H1 (cell line): ENCODE measurements around the gene PPP1R3C. TPM values are rescaled to one million over a fixed set of nuclear protein-coding genes. Genes with fewer than 3 reads are reported as not detected.

ENCODE experiments used
- CTCF ChIA-PET: fragments of 300-600 bp; sonication (Branson Sonifier 250); formaldehyde crosslinking; loops from one replicate; lab custom pipeline; 2021; ENCODE audit not compliant: partially characterized antibody; lab: Charles Lee
- POLR2A ChIA-PET: fragments of 300-600 bp; sonication (Branson Sonifier 250); formaldehyde crosslinking; loops from one replicate; lab custom pipeline; 2021; ENCODE audit warnings: inconsistent platforms; ENCODE audit not compliant: partially characterized antibody; lab: Charles Lee
- DNase-seq, 2 experiments: peaks; one replicate each; pipeline versions ENCODE4 v3.0.0 to v3.0.0-alpha.2; 2010 to 2022; ENCODE audit warnings: low spot score in 2 of 2, low read depth in 1 of 2, mixed read lengths in 1 of 2
- FAIRE-seq: peaks from 2 replicates; lab custom pipeline; 2011; peaks lifted over from hg19 to GRCh38; lab: Jason Lieb, UNC
- H2AFZ ChIP-seq: 2 replicates; pipeline ENCODE4 v1.8.1; 2012; ENCODE audit warnings: low read length, inconsistent platforms
- H2AK5ac ChIP-seq: 2 replicates; pipeline ENCODE4 v1.6.1; 2013; ENCODE audit warnings: low read depth, low read length
- H2BK120ac ChIP-seq: replicated peaks from 2 replicates; pipeline ENCODE3; 2013; ENCODE audit warnings: low read depth, low read length, inconsistent platforms
- H2BK12ac ChIP-seq: 2 replicates; pipeline ENCODE4 v1.6.1; 2013; ENCODE audit warnings: low read depth, low read length
- H2BK15ac ChIP-seq: 2 replicates; pipeline ENCODE4 v1.6.1; 2013; ENCODE audit warnings: low read length
- H2BK20ac ChIP-seq: 2 replicates; pipeline ENCODE4 v1.6.1; 2013; ENCODE audit warnings: low read length
- H2BK5ac ChIP-seq: 2 replicates; pipeline ENCODE4 v1.6.1; 2013; ENCODE audit warnings: low read depth, low read length
- H3K14ac ChIP-seq: 2 replicates; pipeline ENCODE4 v1.6.1; 2013; ENCODE audit warnings: inconsistent platforms; ENCODE audit not compliant: insufficient read length
- H3K18ac ChIP-seq: 2 replicates; pipeline ENCODE4 v1.6.1; 2013; ENCODE audit warnings: low read length; ENCODE audit errors: extremely low read depth
- H3K23ac ChIP-seq: 2 replicates; pipeline ENCODE4 v1.6.1; 2013; ENCODE audit warnings: inconsistent platforms; ENCODE audit not compliant: insufficient read length
- H3K23me2 ChIP-seq: 2 replicates; pipeline ENCODE4 v1.6.1; 2013; ENCODE audit warnings: low read depth, low read length
- H3K27ac ChIP-seq: 2 replicates; pipeline ENCODE4 v1.6.1; 2011; ENCODE audit warnings: low read depth, low read length, inconsistent platforms
- H3K27me3 ChIP-seq, 4 experiments: replicated peaks in 1 of 4; 1 replicate in 1 of 4; 2 replicates in 3 of 4; pipeline versions ENCODE4 v1.6.1 to v1.8.1; 2011 to 2013; ENCODE audit warnings: low read length in 3 of 4, mild to moderate bottlenecking in 3 of 4, inconsistent platforms in 2 of 4, mixed read lengths in 2 of 4, moderate library complexity in 1 of 4; ENCODE audit not compliant: control insufficient read depth in 3 of 4, insufficient read depth in 3 of 4; ENCODE audit errors: extremely low read depth in 1 of 4
- H3K36me3 ChIP-seq, 4 experiments: 2 replicates each; pipeline versions ENCODE4 v1.6.1 to v1.8.1; 2011 to 2013; ENCODE audit warnings: mild to moderate bottlenecking in 4 of 4, low read length in 3 of 4, moderate library complexity in 2 of 4, control low read depth in 1 of 4, inconsistent platforms in 1 of 4; ENCODE audit not compliant: insufficient read depth in 4 of 4, control insufficient read depth in 2 of 4
- H3K4ac ChIP-seq: replicated peaks from 2 replicates; pipeline ENCODE3; 2013; ENCODE audit warnings: low read length, low read depth, mixed read lengths, inconsistent platforms; ENCODE audit not compliant: insufficient read length
- H3K4me1 ChIP-seq, 4 experiments: replicated peaks in 1 of 4; 1 replicate in 1 of 4; 2 replicates in 3 of 4; pipeline versions ENCODE4 v1.6.1 to v1.8.1; 2011 to 2013; ENCODE audit warnings: low read length in 3 of 4, inconsistent platforms in 2 of 4, mixed read lengths in 1 of 4; ENCODE audit not compliant: insufficient read depth in 4 of 4, control insufficient read depth in 3 of 4
- H3K4me2 ChIP-seq, 2 experiments: 2 replicates each; pipeline versions ENCODE4 v1.6.1 to v1.8.1; 2011 to 2013; ENCODE audit warnings: low read depth in 2 of 2, low read length in 2 of 2, control low read depth in 1 of 2, inconsistent platforms in 1 of 2, mild to moderate bottlenecking in 1 of 2; ENCODE audit not compliant: insufficient read depth in 1 of 2
- H3K4me3 ChIP-seq, 4 experiments: fragments of 200-600, 300-600 bp in 1 of 4; sonication (generic), shearing (Covaris generic), sonication (Bioruptor Twin) in 1 of 4; 2 replicates each; pipeline versions ENCODE4 v1.5.1 to v1.8.1; 2011 to 2016; ENCODE audit warnings: low read length in 4 of 4, low read depth in 3 of 4, control low read depth in 2 of 4, inconsistent platforms in 2 of 4, mild to moderate bottlenecking in 2 of 4, mixed read lengths in 1 of 4, moderate library complexity in 1 of 4; ENCODE audit not compliant: insufficient read depth in 2 of 4; ENCODE audit errors: extremely low read depth in 1 of 4
- H3K56ac ChIP-seq: replicated peaks from 2 replicates; pipeline ENCODE3; 2013; ENCODE audit warnings: low read depth, mild to moderate bottlenecking, mixed read lengths, low read length, inconsistent platforms; ENCODE audit not compliant: insufficient read length
- H3K79me1 ChIP-seq: 2 replicates; pipeline ENCODE4 v1.6.1; 2013; ENCODE audit warnings: low read depth, low read length, control low read depth
- H3K79me2 ChIP-seq, 2 experiments: 2 replicates each; pipeline versions ENCODE4 v1.6.1 to v1.8.1; 2012 to 2013; ENCODE audit warnings: low read length in 2 of 2, mild to moderate bottlenecking in 2 of 2, inconsistent platforms in 1 of 2; ENCODE audit not compliant: insufficient read depth in 2 of 2, control insufficient read depth in 1 of 2
- H3K9ac ChIP-seq, 4 experiments: replicated peaks in 1 of 4; 1 replicate in 1 of 4; 2 replicates in 3 of 4; pipeline versions ENCODE4 v1.6.1 to v1.8.1; 2011 to 2013; ENCODE audit warnings: low read depth in 3 of 4, low read length in 3 of 4, control low read depth in 2 of 4, mild to moderate bottlenecking in 2 of 4, moderate library complexity in 2 of 4, inconsistent platforms in 1 of 4; ENCODE audit errors: extremely low read depth in 1 of 4
- H3K9me3 ChIP-seq, 2 experiments: 2 replicates each; pipeline versions ENCODE4 v1.6.1 to v1.8.1; 2012 to 2013; ENCODE audit warnings: mild to moderate bottlenecking in 2 of 2, moderate library complexity in 2 of 2, control low read depth in 1 of 2, inconsistent platforms in 1 of 2, low read depth in 1 of 2, low read length in 1 of 2, mixed read lengths in 1 of 2; ENCODE audit not compliant: insufficient read depth in 2 of 2
- H4K20me1 ChIP-seq, 2 experiments: replicated peaks in 1 of 2; 2 replicates each; pipeline versions ENCODE3 to v1.8.1; 2011 to 2013; ENCODE audit warnings: inconsistent platforms in 2 of 2, low read length in 2 of 2, mild to moderate bottlenecking in 1 of 2; ENCODE audit not compliant: insufficient read depth in 2 of 2, control insufficient read depth in 1 of 2
- H4K5ac ChIP-seq: 2 replicates; pipeline ENCODE4 v1.6.1; 2013; ENCODE audit warnings: low read length, low read depth, mixed read lengths, inconsistent platforms; ENCODE audit not compliant: insufficient read length
- H4K8ac ChIP-seq: 2 replicates; pipeline ENCODE4 v1.8.0; 2013; ENCODE audit warnings: mild to moderate bottlenecking, moderate library complexity, low read length, inconsistent platforms; ENCODE audit not compliant: insufficient read depth; ENCODE audit errors: extremely low read depth
- H4K91ac ChIP-seq: replicated peaks from 2 replicates; pipeline ENCODE3; 2013; ENCODE audit warnings: low read length, mixed read lengths, inconsistent platforms; ENCODE audit not compliant: insufficient read length
- CTCF ChIP-seq, 3 experiments: IDR thresholded peaks; 1 replicate in 2 of 3; 2 replicates in 1 of 3; pipeline versions ENCODE4 v1.5.1 to v1.6.1; 2011; ENCODE audit warnings: low read length in 3 of 3, mild to moderate bottlenecking in 3 of 3, inconsistent platforms in 2 of 3, low read depth in 1 of 3, moderate library complexity in 1 of 3; ENCODE audit not compliant: insufficient read depth in 1 of 3; ENCODE audit errors: control extremely low read depth in 1 of 3
- GABPA ChIP-seq: IDR thresholded peaks from 2 replicates; pipeline ENCODE4 v1.6.1; 2011; ENCODE audit warnings: mild to moderate bottlenecking, low read length, moderate library complexity, borderline replicate concordance; ENCODE audit not compliant: insufficient read depth
- JUND ChIP-seq: IDR thresholded peaks from 2 replicates; pipeline ENCODE4 v1.6.1; 2011; ENCODE audit warnings: mild to moderate bottlenecking, improper control_type of control experiment, low read length
- POLR2A ChIP-seq, 2 experiments: IDR thresholded peaks; 1 replicate in 1 of 2; 2 replicates in 1 of 2; pipeline ENCODE4 v1.6.1; 2011; ENCODE audit warnings: low read depth in 2 of 2, low read length in 2 of 2, mild to moderate bottlenecking in 2 of 2; ENCODE audit errors: control extremely low read depth in 1 of 2
- TCF12 ChIP-seq: IDR thresholded peaks from 2 replicates; pipeline ENCODE4 v1.6.1; 2011; ENCODE audit warnings: low read depth, mild to moderate bottlenecking, low read length
- WGBS, 2 experiments: shearing (Covaris generic) in 1 of 2; methylation state at CpG; one replicate each; pipeline versions ENCODE4 v1.1.6 to v1.1.7; 2013 to 2015; ENCODE audit warnings: low lambda C conversion rate in 2 of 2, mixed read lengths in 2 of 2, inconsistent platforms in 1 of 2, low coverage in 1 of 2, missing lambda C conversion rate in 1 of 2; ENCODE audit not compliant: insufficient replicate concordance in 2 of 2, insufficient coverage in 1 of 2, insufficient read length in 1 of 2; ENCODE audit errors: extremely low coverage in 1 of 2, missing lambda C conversion rate in 1 of 2; 5-methylcytosine and 5-hydroxymethylcytosine counted together
- polyA plus RNA-seq, 7 experiments: library from polyadenylated mRNA; depleted of rRNA in 3 of 7; stranded (reverse) in 5 of 7; unstranded in 2 of 7; fragments of >200 nt in 5 of 7; fragments of 200-250 nt in 2 of 7; gene quantifications; 1 replicate in 5 of 7; 2 replicates in 1 of 7; 4 replicates in 1 of 7; pipeline versions ENCODE4 v1.2.1 to v1.2.3, GENCODE V29; 2011 to 2013; ENCODE audit warnings: missing spikeins in 2 of 7, mixed read lengths in 2 of 7
- total RNA-seq: library from RNA; stranded (reverse); fragmentation: NEBNext Ultra II Directional; extraction: Animal tissue kit (Norgen Biotek cat#: 25700); gene quantifications from 2 replicates; pipeline ENCODE4 v1.2.1, GENCODE V29; 2021

PPP1R3C gene
- total and polyA plus RNA-seq, 2 of the 8 experiments (the other 6 are each of a cell fraction or from before 2014, with no cell fraction given): 1.3 TPM

GRCh38 chr10:91680487-91680886, 47.6 kb upstream of the PPP1R3C start:
- H3K4me3 ChIP-seq: no peak overlapping the region
- no peaks in the 10 kb centered on the region for H3K23me2 ChIP-seq
- H3K4ac ChIP-seq: no peak overlapping the region
- H2BK5ac ChIP-seq: no peak overlapping the region
- no peaks in the 10 kb centered on the region for H4K20me1 ChIP-seq
- no peak overlapping the region for H3K23ac ChIP-seq
- H2BK15ac ChIP-seq: no peak overlapping the region
- no peaks in the 10 kb centered on the region for H3K79me2 ChIP-seq
- H3K36me3 ChIP-seq: no peaks in the 10 kb centered on the region
- H3K27ac ChIP-seq: no peak overlapping the region
- FAIRE-seq (no peak), DNase-seq (no peak)
- H3K27me3 ChIP-seq: no peaks in the 10 kb centered on the region
- POLR2A ChIA-PET: no interaction called here
- H3K18ac ChIP-seq: no peak overlapping the region
- no peak overlapping the region for H2BK120ac ChIP-seq
- no peak overlapping the region for H3K4me2 ChIP-seq
- H3K14ac ChIP-seq: no peak overlapping the region
- no peak overlapping the region for H4K5ac ChIP-seq
- H2AK5ac ChIP-seq: no peak overlapping the region
- no peak overlapping the region for H4K91ac ChIP-seq
- H3K56ac ChIP-seq: no peak overlapping the region
- no peaks in the 10 kb centered on the region for H3K9me3 ChIP-seq
- 89% methylated on average over 3 of the region's 3 CpGs; no CpG with 5 or more reads in 1 of the 2 experiments for WGBS, 2 experiments
- no peak overlapping the region for H4K8ac ChIP-seq
- TF ChIP-seq CTCF (IDR thresholded peaks at IDR 0.05; ENCODE audit: control extremely low read depth in 1 of 3, insufficient read depth in 1 of 3, low read depth in 1 of 3, low read length in 3 of 3) (no peak), JUND (no peak), POLR2A (IDR thresholded peaks at IDR 0.05; ENCODE audit: control extremely low read depth in 1 of 2, low read depth in 2 of 2, low read length in 2 of 2) (no peak), GABPA (no peak), TCF12 (no peak)
- CTCF ChIA-PET: interaction anchor here (0.7 to 7.0 kb wide), 5 partner anchors 13 to 1361 kb away, joined by 3 to 67 read pairs (median 6); no protein-coding TSS in a partner anchor
- no peak overlapping the region for H2BK12ac ChIP-seq
- no peak overlapping the region for H3K9ac ChIP-seq
- H3K4me1 ChIP-seq: peaks cover 4 to 20% (median 6%) of the 10 kb centered on the region in 4 experiments
- no peaks in the 10 kb centered on the region for H3K79me1 ChIP-seq
- H2BK20ac ChIP-seq: no peak overlapping the region
- no peak overlapping the region for H2AFZ ChIP-seq
